Measurements from ENCODE around the gene NEUROD1.

The NEUROD1 gene

DNA sequence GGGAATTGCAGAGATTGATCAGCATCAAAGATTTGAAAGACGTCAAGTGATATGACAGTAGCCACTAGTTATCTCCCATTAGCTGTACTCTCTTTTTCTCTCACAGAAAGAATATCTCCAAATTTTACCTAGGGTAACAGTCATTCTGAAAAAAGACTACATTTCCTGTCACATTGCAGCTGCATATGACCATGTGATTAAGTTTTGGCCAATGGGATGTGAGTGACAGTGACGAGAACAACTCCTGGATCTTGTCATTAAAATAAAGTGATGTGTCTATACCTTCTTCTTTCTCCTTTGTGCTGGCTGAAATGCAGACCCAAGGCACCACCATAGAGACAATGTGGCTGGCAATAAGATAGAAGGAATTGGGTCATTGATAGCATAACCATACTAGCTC lies 10.5 kb upstream of the NEUROD1 start:
- WGBS, 2 experiments (ENCODE audit: insufficient coverage in 2 of 2), result 75% methylated on average over 1 to 2 of the region's 2 CpGs
- H3K36me3 ChIP-seq (ENCODE audit: control insufficient read depth, insufficient read depth, low read length), result no peaks in the 10 kb centered on the region
- no peaks in the 10 kb centered on the region for H3K4me1 ChIP-seq (ENCODE audit: control insufficient read depth, insufficient read depth, low read length, poor library complexity, severe bottlenecking)
- H3K9me3 ChIP-seq (ENCODE audit: control insufficient read depth, low read length), result no peaks in the 10 kb centered on the region
- no peak overlapping the region for H3K4me3 ChIP-seq (ENCODE audit: extremely low read depth, insufficient read depth, low read length, poor library complexity, severe bottlenecking)
- no peak overlapping the region for H3K27ac ChIP-seq (ENCODE audit: low read depth, low read length, severe bottlenecking)

DNA sequence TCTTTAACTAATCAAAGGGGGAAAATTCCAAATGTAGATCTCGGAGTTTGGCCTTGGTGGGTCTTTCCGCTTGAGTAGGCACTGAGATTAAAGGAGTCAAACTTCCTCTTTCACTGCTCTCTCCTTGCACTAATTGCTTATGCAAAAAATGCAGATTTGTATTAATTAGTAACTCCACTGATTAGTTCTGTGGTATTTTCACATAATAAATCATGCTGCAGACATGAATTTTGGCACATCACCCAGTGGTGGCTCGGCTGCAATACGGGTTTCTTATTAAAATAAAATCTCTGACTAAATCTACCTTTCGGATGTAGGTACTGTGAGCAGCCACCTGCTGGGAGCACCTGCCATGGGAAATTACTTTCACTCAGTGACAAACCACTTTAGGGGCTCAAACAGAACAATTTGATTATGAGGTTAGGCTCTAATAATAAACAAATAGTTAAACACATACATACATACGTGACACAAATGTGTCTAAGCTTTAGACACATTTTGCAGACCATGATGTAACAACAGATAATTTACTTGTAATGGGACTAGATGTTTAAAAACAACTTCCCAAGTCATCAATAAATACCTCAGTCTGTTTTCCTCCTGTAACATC lies 6.4 kb upstream of the NEUROD1 start:
- no peaks in the 10 kb centered on the region for H3K9me3 ChIP-seq (ENCODE audit: control insufficient read depth, low read length)
- no peak overlapping the region for H3K4me3 ChIP-seq (ENCODE audit: extremely low read depth, insufficient read depth, low read length, poor library complexity, severe bottlenecking)
- 80% methylated on average over 1 of the region's 6 CpGs; no CpG with 5 or more reads in 1 of the 2 experiments for WGBS, 2 experiments (ENCODE audit: insufficient coverage in 2 of 2)
- no peaks in the 10 kb centered on the region for H3K36me3 ChIP-seq (ENCODE audit: control insufficient read depth, insufficient read depth, low read length)
- H3K27ac ChIP-seq (ENCODE audit: low read depth, low read length, severe bottlenecking), result no peak overlapping the region
- H3K4me1 ChIP-seq (ENCODE audit: control insufficient read depth, insufficient read depth, low read length, poor library complexity, severe bottlenecking), result peaks cover 13% of the 10 kb centered on the region

DNA sequence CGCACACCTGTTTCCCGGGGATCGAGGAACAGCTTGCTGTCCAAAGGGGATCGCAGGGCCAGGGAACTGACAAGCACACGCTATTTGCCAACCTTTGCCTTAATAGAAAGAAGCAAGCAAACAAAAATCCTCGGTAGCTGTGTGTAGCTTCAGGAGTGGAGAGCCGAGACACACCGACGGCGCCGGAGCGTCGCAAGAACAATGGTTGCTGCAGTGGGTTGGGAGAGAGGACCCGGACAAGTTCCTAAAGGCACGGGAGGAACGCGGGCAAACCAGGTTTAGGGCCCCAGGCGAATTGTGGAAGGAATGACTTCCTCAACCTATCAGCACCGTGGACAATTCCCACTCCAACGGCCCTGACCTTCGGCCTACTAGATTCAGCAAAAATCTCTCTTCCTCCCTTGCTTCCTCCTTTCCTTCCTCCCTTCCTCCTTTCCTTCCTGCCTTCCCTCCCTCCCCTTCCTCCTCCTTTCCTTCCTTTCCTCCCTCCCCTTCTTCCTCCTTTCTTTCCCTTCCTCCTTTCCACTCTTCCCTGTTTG lies 4.9 kb upstream of the NEUROD1 start:
- no peak overlapping the region for H3K4me3 ChIP-seq (ENCODE audit: extremely low read depth, insufficient read depth, low read length, poor library complexity, severe bottlenecking)
- WGBS, 2 experiments (ENCODE audit: insufficient coverage in 2 of 2), result 8 to 13% methylated on average over 15 to 21 of the region's 21 CpGs
- H3K27ac ChIP-seq (ENCODE audit: low read depth, low read length, severe bottlenecking), result no peak overlapping the region
- no peaks in the 10 kb centered on the region for H3K9me3 ChIP-seq (ENCODE audit: control insufficient read depth, low read length)
- H3K4me1 ChIP-seq (ENCODE audit: control insufficient read depth, insufficient read depth, low read length, poor library complexity, severe bottlenecking), result peaks cover 13% of the 10 kb centered on the region
- no peaks in the 10 kb centered on the region for H3K36me3 ChIP-seq (ENCODE audit: control insufficient read depth, insufficient read depth, low read length)

DNA sequence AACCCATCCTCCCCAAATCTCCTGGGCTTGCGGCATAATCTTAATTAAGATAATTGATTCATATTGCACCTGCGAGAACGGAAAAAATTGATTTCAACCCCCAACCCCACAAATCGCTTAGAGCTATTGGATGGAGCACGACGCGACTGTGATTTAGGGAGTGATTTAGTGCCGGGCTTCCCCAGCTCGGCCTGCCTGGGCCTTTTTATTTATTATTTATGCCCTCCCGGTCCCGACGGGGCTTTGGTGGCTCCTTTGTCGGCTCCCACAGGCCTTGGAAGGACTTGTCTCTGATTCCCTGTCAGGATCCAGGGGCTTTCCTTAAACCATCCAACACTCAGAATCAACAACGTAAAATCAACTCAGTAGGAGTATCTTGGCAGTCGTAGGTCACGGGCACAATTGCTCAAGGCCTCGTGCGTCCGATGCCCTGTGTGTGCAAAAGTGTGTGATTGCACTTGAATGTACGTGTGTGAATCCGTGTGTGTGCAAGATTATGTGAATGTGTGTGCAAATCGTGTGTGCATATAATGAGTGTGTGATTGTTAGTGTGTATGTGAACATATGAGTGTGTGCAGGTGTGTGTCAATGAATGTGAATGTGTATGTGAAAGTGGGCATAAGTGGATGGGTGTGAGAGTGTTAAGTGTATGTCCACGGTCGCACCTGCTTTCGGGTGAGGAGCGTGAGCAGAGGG lies 4.3 kb upstream of the NEUROD1 start:
- peaks cover 13% of the 10 kb centered on the region for H3K4me1 ChIP-seq (ENCODE audit: control insufficient read depth, insufficient read depth, low read length, poor library complexity, severe bottlenecking)
- no peak overlapping the region for H3K27ac ChIP-seq (ENCODE audit: low read depth, low read length, severe bottlenecking)
- no peak overlapping the region for H3K4me3 ChIP-seq (ENCODE audit: extremely low read depth, insufficient read depth, low read length, poor library complexity, severe bottlenecking)
- H3K9me3 ChIP-seq (ENCODE audit: control insufficient read depth, low read length), result no peaks in the 10 kb centered on the region
- no peaks in the 10 kb centered on the region for H3K36me3 ChIP-seq (ENCODE audit: control insufficient read depth, insufficient read depth, low read length)
- WGBS, 2 experiments (ENCODE audit: insufficient coverage in 2 of 2), result 16 to 21% methylated on average over 16 to 18 of the region's 26 CpGs

DNA sequence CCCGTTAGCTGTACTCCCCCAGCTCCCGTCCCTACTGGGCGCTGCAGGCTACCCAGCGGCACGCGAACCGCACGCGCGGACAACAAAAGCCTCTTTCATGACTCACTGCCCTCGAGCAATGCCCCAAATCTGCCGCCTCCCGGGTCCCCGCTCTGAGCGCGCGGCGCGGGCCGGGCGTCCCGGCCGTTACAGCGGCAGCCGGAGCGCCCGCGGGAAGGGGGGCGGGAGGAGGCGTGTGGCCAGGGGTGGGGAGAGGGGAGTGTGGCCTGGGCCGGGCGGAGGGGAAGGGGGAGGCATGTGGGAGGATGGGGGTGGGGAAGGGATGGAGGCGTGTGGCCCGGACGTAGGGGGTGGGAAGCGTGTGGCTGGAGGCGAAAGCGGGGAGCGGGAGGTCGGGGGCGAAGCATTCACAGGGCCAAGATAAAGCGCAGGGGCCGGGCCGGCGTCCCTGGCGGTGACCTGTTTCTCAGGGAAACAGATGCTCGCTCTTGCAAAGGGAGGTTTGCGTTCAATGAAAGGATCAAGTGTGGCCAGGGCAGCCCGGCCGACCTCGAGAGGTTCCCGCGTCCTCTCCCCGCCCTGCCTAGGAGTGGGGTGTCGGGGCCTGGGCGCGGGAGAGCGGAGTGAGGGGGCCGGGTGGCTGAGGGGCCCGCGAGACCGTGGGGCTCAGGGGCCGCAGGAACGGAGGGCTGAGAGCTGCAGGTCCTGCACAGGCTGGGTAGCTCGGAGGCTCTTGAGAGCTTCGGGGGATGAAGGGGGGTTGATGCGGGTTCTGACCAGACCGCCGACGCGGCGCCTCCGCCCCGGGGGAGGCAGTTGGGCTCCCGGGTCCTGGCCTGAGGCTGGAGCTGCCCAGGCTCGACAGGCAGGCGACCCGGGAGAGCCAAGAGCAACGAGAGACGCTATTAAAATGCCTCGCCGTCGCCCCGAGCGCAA lies 3.5 kb upstream of the NEUROD1 start:
- 1 to 2% methylated on average over 35 to 49 of the region's 85 CpGs for WGBS, 2 experiments (ENCODE audit: insufficient coverage in 2 of 2)
- Histone ChIP-seq H3K27ac (ENCODE audit: low read depth, low read length, severe bottlenecking) (no peak overlapping the region), H3K4me1 (ENCODE audit: control insufficient read depth, insufficient read depth, low read length, poor library complexity, severe bottlenecking) (peaks cover 13% of the 10 kb centered on the region), H3K4me3 (ENCODE audit: extremely low read depth, insufficient read depth, low read length, poor library complexity, severe bottlenecking) (peak overlapping the region; percentile 14), H3K9me3 (ENCODE audit: control insufficient read depth, low read length) (no peaks in the 10 kb centered on the region), H3K36me3 (ENCODE audit: control insufficient read depth, insufficient read depth, low read length) (no peaks in the 10 kb centered on the region)

DNA sequence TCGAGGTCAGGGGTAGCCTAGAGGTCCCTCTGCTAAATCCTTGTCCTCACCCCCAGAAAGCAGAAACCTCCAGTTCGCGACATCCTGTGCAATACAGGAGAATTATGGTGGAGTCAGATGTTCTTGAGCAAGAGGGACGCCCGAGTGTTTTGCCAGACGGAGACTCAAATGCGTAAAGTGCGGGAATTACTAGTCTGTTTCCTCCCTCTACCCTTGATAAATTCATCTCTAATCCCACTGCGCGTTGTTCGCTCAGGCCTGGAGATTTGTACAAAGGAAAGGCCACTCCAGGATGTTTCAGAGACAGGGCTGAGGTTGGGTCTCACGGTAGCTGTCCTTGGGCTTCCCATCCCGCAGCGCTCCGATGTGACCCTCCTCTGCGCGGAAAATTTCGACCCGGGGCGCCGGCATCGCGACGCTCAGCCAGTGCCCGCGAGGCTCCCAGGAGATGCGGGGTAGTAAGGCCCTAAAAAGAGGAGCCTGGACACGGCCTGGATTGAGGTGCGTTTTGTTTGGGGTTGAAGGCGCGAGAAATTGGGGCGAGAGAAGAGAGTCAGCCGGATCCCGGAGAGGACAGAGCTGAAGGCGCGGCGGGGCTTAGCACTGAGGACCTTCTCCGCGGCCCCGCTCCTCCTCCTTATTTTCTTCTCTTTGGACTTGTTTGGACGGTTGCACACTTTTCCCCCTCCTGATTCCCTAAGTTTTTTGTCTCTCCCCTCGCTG lies 2.6 kb upstream of the NEUROD1 start:
- WGBS, 2 experiments (ENCODE audit: insufficient coverage in 2 of 2), result 1 to 4% methylated on average over 27 to 35 of the region's 42 CpGs
- Histone ChIP-seq H3K36me3 (ENCODE audit: control insufficient read depth, insufficient read depth, low read length) (no peaks in the 10 kb centered on the region), H3K4me1 (ENCODE audit: control insufficient read depth, insufficient read depth, low read length, poor library complexity, severe bottlenecking) (peaks cover 13% of the 10 kb centered on the region), H3K9me3 (ENCODE audit: control insufficient read depth, low read length) (no peaks in the 10 kb centered on the region), H3K4me3 (ENCODE audit: extremely low read depth, insufficient read depth, low read length, poor library complexity, severe bottlenecking) (peak overlapping the region; percentile 14), H3K27ac (ENCODE audit: low read depth, low read length, severe bottlenecking) (no peak overlapping the region)

DNA sequence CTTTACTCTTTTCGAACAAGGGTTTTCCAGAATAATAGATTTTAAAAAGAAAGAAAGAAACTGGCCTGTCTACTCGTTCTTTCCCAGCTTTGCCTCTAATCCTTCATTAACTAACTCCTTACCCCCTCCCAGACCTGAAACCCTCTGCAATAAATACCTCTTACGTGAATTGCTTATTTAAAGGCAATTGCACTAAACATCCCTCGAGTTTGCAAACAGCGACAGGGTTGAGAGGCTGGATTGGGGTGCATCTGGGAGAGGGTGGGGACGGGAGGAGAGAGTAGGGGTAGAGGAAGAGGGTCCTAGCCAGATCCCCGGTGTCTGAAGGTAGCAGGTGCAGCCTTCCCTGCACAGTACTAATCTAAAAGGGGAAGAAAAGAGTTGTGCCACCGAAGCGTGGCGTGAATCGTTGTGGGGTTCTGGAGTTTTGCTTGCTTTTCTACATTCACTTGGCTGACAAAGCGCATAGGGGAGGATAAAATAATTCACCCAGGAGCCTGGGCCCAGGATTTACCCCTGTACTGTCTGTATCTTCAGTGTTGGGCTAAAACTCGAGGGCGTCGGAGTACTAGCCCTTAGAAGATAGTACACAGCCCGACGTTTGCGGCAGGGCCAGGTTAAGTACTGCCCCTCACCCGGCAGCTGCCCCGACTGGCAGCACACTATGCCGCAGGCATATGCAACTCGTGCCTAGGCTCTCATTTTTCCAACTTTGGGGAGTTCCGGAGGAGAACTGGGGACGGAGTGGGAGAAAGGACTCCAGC lies 1.9 kb upstream of the NEUROD1 start:
- Histone ChIP-seq H3K27ac (ENCODE audit: low read depth, low read length, severe bottlenecking) (no peak overlapping the region), H3K9me3 (ENCODE audit: control insufficient read depth, low read length) (no peaks in the 10 kb centered on the region), H3K4me1 (ENCODE audit: control insufficient read depth, insufficient read depth, low read length, poor library complexity, severe bottlenecking) (peaks cover 13% of the 10 kb centered on the region), H3K36me3 (ENCODE audit: control insufficient read depth, insufficient read depth, low read length) (no peaks in the 10 kb centered on the region), H3K4me3 (ENCODE audit: extremely low read depth, insufficient read depth, low read length, poor library complexity, severe bottlenecking) (no peak overlapping the region)
- WGBS, 2 experiments (ENCODE audit: insufficient coverage in 2 of 2), result 12% methylated on average over 13 to 14 of the region's 24 CpGs

DNA sequence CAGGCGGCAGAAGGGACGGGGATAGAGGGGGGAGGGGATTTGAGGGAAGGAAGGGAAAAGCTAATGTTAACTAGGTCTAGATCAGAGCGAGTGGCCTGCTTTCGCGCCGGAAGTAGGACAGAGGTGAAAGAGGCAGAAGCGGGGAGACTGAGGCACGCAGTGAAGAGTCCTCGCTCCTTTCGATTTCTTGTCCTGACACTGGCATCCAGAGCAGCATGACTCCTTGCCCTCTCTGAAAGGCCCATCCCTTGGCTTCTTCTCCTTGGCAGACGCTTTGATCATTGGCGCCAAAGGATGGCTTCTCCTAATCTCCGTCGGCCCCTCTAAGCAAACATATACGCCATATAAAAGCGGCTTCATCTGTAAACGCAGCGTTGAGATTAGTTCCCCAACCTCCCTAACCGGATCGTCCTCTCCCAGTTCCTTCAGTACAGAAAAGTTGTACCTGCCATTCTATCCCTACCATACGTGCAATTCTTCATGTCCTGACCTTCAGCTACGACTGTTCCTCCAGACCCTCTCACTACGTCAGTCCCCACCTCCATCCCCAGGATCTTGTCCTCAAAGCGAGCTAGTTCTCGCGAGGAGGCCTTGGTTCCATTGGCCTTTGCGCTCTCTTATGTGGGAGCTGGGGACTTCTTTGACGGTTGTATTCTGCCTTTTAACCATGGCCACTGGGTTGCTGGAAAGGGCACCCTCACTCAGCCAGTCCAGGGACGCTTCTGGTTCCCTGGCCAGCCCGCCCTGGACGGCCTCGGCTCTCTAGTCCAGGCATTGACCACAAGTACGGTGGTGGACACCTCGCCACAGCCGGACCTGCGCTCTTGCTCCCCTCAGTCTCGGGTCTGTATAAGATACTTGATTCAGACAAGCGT lies 857 bp upstream of the NEUROD1 start:
- 7% methylated on average over 32 to 34 of the region's 38 CpGs for WGBS, 2 experiments (ENCODE audit: insufficient coverage in 2 of 2)
- Histone ChIP-seq H3K4me3 (ENCODE audit: extremely low read depth, insufficient read depth, low read length, poor library complexity, severe bottlenecking) (no peak overlapping the region), H3K4me1 (ENCODE audit: control insufficient read depth, insufficient read depth, low read length, poor library complexity, severe bottlenecking) (peaks cover 13% of the 10 kb centered on the region), H3K27ac (ENCODE audit: low read depth, low read length, severe bottlenecking) (no peak overlapping the region), H3K36me3 (ENCODE audit: control insufficient read depth, insufficient read depth, low read length) (no peaks in the 10 kb centered on the region), H3K9me3 (ENCODE audit: control insufficient read depth, low read length) (no peaks in the 10 kb centered on the region)

DNA sequence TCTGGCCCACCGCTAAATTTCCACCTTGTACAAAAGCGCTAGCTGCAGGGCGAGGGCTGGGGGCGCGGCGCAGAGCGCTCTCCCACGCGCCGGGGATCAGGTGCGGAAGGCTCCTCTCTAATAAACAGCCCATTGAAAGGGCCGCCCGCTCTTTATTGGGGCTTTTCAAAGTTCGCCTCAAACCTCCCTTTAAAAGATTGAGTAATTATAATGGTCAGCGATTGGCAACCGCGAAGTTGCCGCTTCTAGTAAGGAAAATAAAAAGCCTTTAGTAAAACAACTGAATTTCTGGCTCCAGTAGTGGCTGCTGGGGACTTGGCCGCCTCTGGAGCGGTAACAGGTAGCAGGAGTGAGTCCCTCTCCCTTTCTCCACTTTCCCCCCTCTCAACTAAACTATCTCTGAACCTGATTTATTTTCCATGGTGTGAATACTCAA lies 755 bp downstream of the NEUROD1 start:
- Histone ChIP-seq H3K4me3 (ENCODE audit: extremely low read depth, insufficient read depth, low read length, poor library complexity, severe bottlenecking) (no peak overlapping the region), H3K9me3 (ENCODE audit: control insufficient read depth, low read length) (no peaks in the 10 kb centered on the region), H3K27ac (ENCODE audit: low read depth, low read length, severe bottlenecking) (no peak overlapping the region), H3K36me3 (ENCODE audit: control insufficient read depth, insufficient read depth, low read length) (no peaks in the 10 kb centered on the region), H3K4me1 (ENCODE audit: control insufficient read depth, insufficient read depth, low read length, poor library complexity, severe bottlenecking) (peaks cover 13% of the 10 kb centered on the region)
- 3 to 6% methylated on average over 8 to 10 of the region's 20 CpGs for WGBS, 2 experiments (ENCODE audit: insufficient coverage in 2 of 2)

All from mesodermal cell (in vitro differentiated cells).